Stimulated activated CD8-positive, alpha-beta memory T cell treated with anti-CD3 and anti-CD28 coated beads, Interleukin-4, amount 100 ng/mL, for 1 hour (primary cell): ENCODE results near the gene ACSF2.
"Not testable (repeated sequence)": the region's sequence is repeated elsewhere in the genome, so short reads cannot be mapped to it uniquely, and the experiment has no call there.

Experiments used
- DNase-seq, 2 donors: peaks; one replicate each; pipeline ENCODE4 v3.0.0-alpha.2; 2020; ENCODE audit warnings: low read depth in 2 of 2, low spot score in 1 of 2

Gene ACSF2

GRCh38 chr17:50406578-50406977, 19.4 kb upstream of the ACSF2 start:
- no peak for DNase-seq

GRCh38 chr17:50407921-50408320, 18.1 kb upstream of the ACSF2 start:
- DNase-seq, result no peak

- DNase-seq, result no peak
Observed at GRCh38 chr17:50412188-50412732, 13.8 kb upstream of the ACSF2 start.

- no peak for DNase-seq
Observed at GRCh38 chr17:50414808-50415207, 11.2 kb upstream of the ACSF2 start.

GRCh38 chr17:50419577-50419976, 6.4 kb upstream of the ACSF2 start:
- not testable (repeated sequence) for DNase-seq

GRCh38 chr17:50420419-50421112, 5.5 kb upstream of the ACSF2 start:
- no peak for DNase-seq

GRCh38 chr17:50421308-50422051, 4.5 kb upstream of the ACSF2 start:
- DNase-seq, result no peak

GRCh38 chr17:50422738-50423137, 3.3 kb upstream of the ACSF2 start:
- DNase-seq, result no peak

- DNase-seq, result no peak
Observed at GRCh38 chr17:50423553-50424159, 2.4 kb upstream of the ACSF2 start.

GRCh38 chr17:50424246-50424995, 1.6 kb upstream of the ACSF2 start:
- DNase-seq, result no peak

GRCh38 chr17:50424996-50425681, 879 bp upstream of the ACSF2 start:
- DNase-seq, result no peak

GRCh38 chr17:50426472-50426782, 409 bp downstream of the ACSF2 start:
- DNase-seq, result no peak

- no peak for DNase-seq
Observed at GRCh38 chr17:50426814-50427787, 1.1 kb downstream of the ACSF2 start.

GRCh38 chr17:50428126-50428525, 2.1 kb downstream of the ACSF2 start:
- not testable (repeated sequence) for DNase-seq

GRCh38 chr17:50428831-50429424, 2.9 kb downstream of the ACSF2 start:
- no peak for DNase-seq

GRCh38 chr17:50429793-50430192, 3.8 kb downstream of the ACSF2 start:
- no peak for DNase-seq

- DNase-seq, result no peak
Observed at GRCh38 chr17:50430821-50431618, 5.0 kb downstream of the ACSF2 start.

- DNase-seq, result no peak
Observed at GRCh38 chr17:50432125-50432762, 6.2 kb downstream of the ACSF2 start.
